ENCODE results near the gene PPP1R12C.

The PPP1R12C gene

DNA sequence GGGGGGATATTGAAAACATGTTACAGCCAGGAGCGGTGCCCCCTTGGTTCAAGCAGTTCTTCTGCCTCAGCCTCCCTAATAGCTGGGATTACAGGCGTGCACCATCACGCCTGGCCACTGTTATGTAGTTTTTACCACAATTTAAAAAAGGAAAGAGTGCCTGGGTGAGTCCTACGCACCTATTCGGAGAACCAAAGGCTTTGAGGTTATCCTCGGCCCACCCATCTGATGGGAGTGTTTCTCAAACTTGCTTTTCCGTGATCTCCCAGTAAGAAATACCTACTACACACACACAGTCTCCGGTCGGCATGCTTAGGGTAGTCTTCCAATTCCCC is 75.1 kb downstream of the PPP1R12C start:
- H3K36me3 Mint-ChIP-seq (ENCODE audit: low read depth) = peaks cover 5% of the 10 kb centered on the region
- no peak overlapping the region for H3K27ac Mint-ChIP-seq
- DNase-seq = no peak
- no peaks in the 10 kb centered on the region for H3K27me3 Mint-ChIP-seq (ENCODE audit: low read depth, poor library complexity)
- no peaks in the 10 kb centered on the region for H3K4me1 Mint-ChIP-seq
- H3K4me3 Mint-ChIP-seq = no peak overlapping the region
- H3K9me3 Mint-ChIP-seq = peaks cover 4% of the 10 kb centered on the region
- TF ChIP-seq, protein P1, sequence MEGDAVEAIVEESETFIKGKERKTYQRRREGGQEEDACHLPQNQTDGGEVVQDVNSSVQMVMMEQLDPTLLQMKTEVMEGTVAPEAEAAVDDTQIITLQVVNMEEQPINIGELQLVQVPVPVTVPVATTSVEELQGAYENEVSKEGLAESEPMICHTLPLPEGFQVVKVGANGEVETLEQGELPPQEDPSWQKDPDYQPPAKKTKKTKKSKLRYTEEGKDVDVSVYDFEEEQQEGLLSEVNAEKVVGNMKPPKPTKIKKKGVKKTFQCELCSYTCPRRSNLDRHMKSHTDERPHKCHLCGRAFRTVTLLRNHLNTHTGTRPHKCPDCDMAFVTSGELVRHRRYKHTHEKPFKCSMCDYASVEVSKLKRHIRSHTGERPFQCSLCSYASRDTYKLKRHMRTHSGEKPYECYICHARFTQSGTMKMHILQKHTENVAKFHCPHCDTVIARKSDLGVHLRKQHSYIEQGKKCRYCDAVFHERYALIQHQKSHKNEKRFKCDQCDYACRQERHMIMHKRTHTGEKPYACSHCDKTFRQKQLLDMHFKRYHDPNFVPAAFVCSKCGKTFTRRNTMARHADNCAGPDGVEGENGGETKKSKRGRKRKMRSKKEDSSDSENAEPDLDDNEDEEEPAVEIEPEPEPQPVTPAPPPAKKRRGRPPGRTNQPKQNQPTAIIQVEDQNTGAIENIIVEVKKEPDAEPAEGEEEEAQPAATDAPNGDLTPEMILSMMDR (IDR thresholded peaks at IDR 0.05) = no peak

GRCh38 chr19:55041627-55042343 is 75.7 kb downstream of the PPP1R12C start:
- no peak for DNase-seq
- Mint-ChIP-seq H3K4me3 (no peak overlapping the region), H3K27ac (peak overlapping the region; percentile 82), H3K9me3 (peaks cover 4% of the 10 kb centered on the region), H3K4me1 (no peaks in the 10 kb centered on the region), H3K27me3 (ENCODE audit: low read depth, poor library complexity) (no peaks in the 10 kb centered on the region), H3K36me3 (ENCODE audit: low read depth) (peaks cover 5% of the 10 kb centered on the region)
- TF ChIP-seq, protein P1 (IDR thresholded peaks at IDR 0.05) = no peak

- no peak overlapping the region for H3K27ac Mint-ChIP-seq
- H3K4me3 Mint-ChIP-seq = no peak overlapping the region
- H3K4me1 Mint-ChIP-seq = no peaks in the 10 kb centered on the region
- no peak for DNase-seq
- TF ChIP-seq, protein P1 (IDR thresholded peaks at IDR 0.05) = no peak
- H3K36me3 Mint-ChIP-seq (ENCODE audit: low read depth) = peaks cover 5% of the 10 kb centered on the region
- no peaks in the 10 kb centered on the region for H3K27me3 Mint-ChIP-seq (ENCODE audit: low read depth, poor library complexity)
- peaks cover 4% of the 10 kb centered on the region for H3K9me3 Mint-ChIP-seq
Observed at GRCh38 chr19:55041244-55041626, 76.2 kb downstream of the PPP1R12C start.
